MM.1S (cell line): ENCODE data around the gene PARD3.
"Not testable (repeated sequence)": the region's sequence is repeated elsewhere in the genome, so short reads cannot be mapped to it uniquely, and the experiment has no call there.

Source experiments
- DNase-seq: peaks from one replicate; pipeline ENCODE4 v3.0.0-alpha.2; 2015
- H2AFZ ChIP-seq: fragments of 300-600 bp; sonication (generic); 2 replicates; pipeline ENCODE4 v1.6.0; 2016; ENCODE audit warnings: antibody characterized with exemption, low read length
- H3F3A ChIP-seq: fragments of 300-600 bp; sonication (generic); 2 replicates; pipeline ENCODE4 v1.6.1; 2016; ENCODE audit warnings: mild to moderate bottlenecking, antibody characterized with exemption, low read length, moderate library complexity, mixed read lengths; ENCODE audit not compliant: insufficient read depth
- H3K27ac ChIP-seq: fragments of 300-600 bp; sonication (generic); 2 replicates; pipeline ENCODE4 v1.5.1; 2016; ENCODE audit warnings: mild to moderate bottlenecking, low read length
- H3K27me3 ChIP-seq: fragments of 300-600 bp; sonication (generic); replicated peaks from 2 replicates; pipeline ENCODE4 v1.6.0; 2016; ENCODE audit warnings: low read length; ENCODE audit not compliant: insufficient read depth
- H3K36me3 ChIP-seq: fragments of 300-600 bp; sonication (generic); replicated peaks from 2 replicates; pipeline ENCODE4 v1.6.1; 2016; ENCODE audit warnings: mild to moderate bottlenecking, low read length, mixed read lengths; ENCODE audit not compliant: insufficient read depth
- H3K4me1 ChIP-seq: fragments of 300-600 bp; sonication (generic); 2 replicates; pipeline ENCODE4 v1.6.1; 2016; ENCODE audit warnings: low read length, mixed read lengths
- H3K4me2 ChIP-seq: fragments of 300-600 bp; sonication (generic); 2 replicates; pipeline ENCODE4 v1.6.0; 2016; ENCODE audit warnings: low read depth, low read length
- H3K4me3 ChIP-seq: fragments of 300-600 bp; sonication (generic); 2 replicates; pipeline ENCODE4 v1.5.1; 2016; ENCODE audit warnings: low read length, mixed read lengths
- H3K79me2 ChIP-seq: fragments of 300-600 bp; sonication (generic); 2 replicates; pipeline ENCODE4 v1.6.1; 2016; ENCODE audit warnings: mixed run types, low read length, mixed read lengths
- H3K9ac ChIP-seq: fragments of 300-600 bp; sonication (generic); 2 replicates; pipeline ENCODE4 v1.6.1; 2016; ENCODE audit warnings: low read length, mixed read lengths
- H3K9me2 ChIP-seq: fragments of 300-600 bp; sonication (generic); replicated peaks from 2 replicates; pipeline ENCODE4 v1.6.1; 2016; ENCODE audit warnings: mild to moderate bottlenecking, low read length, mixed read lengths; ENCODE audit not compliant: insufficient read depth
- H3K9me3 ChIP-seq: fragments of 300-600 bp; sonication (generic); replicated peaks from 2 replicates; pipeline ENCODE4 v1.6.1; 2016; ENCODE audit warnings: mild to moderate bottlenecking, low read length, mixed read lengths; ENCODE audit not compliant: insufficient read depth
- H4K20me1 ChIP-seq: fragments of 300-600 bp; sonication (generic); 2 replicates; pipeline ENCODE4 v1.6.1; 2016; ENCODE audit warnings: mild to moderate bottlenecking, low read length, moderate library complexity, mixed read lengths; ENCODE audit not compliant: insufficient read depth
- EZH2 ChIP-seq: fragments of 300-600 bp; sonication (generic); optimal IDR thresholded peaks from 2 replicates; pipeline ENCODE3; 2017; ENCODE audit warnings: low read depth, mild to moderate bottlenecking, antibody characterized with exemption, low read length, mixed read lengths
- EZH2phosphoT487 ChIP-seq: fragments of 300-600 bp; sonication (generic); IDR thresholded peaks from 2 replicates; pipeline ENCODE4 v1.6.1; 2018; ENCODE audit warnings: antibody characterized with exemption, low read length
- TF ChIP-seq, protein P1 (sequence below): fragments of 300-600 bp; sonication (generic); IDR thresholded peaks from 2 replicates; pipeline ENCODE4 v1.5.1; 2016; ENCODE audit warnings: antibody characterized with exemption, low read length, mixed read lengths

The PARD3 gene

DNA sequence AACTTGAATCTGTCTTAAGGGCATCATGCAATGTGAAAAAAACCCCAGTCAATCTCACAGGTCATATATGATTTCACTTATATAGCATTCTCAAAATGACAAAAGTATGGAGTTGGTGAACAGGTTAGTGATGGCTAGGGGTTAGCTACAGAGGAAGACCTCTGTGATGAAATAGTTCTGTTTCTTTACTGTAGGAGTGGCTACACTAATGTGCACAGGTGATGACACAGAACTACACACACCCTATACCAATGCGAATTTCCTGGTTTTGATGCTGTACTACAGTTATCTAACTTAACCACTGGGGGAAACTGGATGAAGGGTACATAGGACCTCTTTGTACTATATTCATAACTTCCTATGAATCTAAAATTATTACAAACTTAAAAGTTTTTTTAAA is 541.8 kb downstream of the PARD3 start:
- Histone ChIP-seq H3K4me1 (no peaks in the 10 kb centered on the region), H3K9ac (no peak overlapping the region), H3K79me2 (no peaks in the 10 kb centered on the region), H3K27ac (no peak overlapping the region), H3K4me2 (no peak overlapping the region), H3K36me3 (0 out of 2 replicates have a peak, but pooled peaks cover 3% of the 10 kb centered on the region), H3K27me3 (no peaks in the 10 kb centered on the region), H3K9me3 (no peaks in the 10 kb centered on the region), H3F3A (no peaks in the 10 kb centered on the region), H2AFZ (no peak overlapping the region), H4K20me1 (no peaks in the 10 kb centered on the region), H3K9me2 (no peaks in the 10 kb centered on the region), H3K4me3 (no peak overlapping the region)
- TF ChIP-seq EZH2 (no peak), EZH2phosphoT487 (no peak)
- TF ChIP-seq, protein P1, sequence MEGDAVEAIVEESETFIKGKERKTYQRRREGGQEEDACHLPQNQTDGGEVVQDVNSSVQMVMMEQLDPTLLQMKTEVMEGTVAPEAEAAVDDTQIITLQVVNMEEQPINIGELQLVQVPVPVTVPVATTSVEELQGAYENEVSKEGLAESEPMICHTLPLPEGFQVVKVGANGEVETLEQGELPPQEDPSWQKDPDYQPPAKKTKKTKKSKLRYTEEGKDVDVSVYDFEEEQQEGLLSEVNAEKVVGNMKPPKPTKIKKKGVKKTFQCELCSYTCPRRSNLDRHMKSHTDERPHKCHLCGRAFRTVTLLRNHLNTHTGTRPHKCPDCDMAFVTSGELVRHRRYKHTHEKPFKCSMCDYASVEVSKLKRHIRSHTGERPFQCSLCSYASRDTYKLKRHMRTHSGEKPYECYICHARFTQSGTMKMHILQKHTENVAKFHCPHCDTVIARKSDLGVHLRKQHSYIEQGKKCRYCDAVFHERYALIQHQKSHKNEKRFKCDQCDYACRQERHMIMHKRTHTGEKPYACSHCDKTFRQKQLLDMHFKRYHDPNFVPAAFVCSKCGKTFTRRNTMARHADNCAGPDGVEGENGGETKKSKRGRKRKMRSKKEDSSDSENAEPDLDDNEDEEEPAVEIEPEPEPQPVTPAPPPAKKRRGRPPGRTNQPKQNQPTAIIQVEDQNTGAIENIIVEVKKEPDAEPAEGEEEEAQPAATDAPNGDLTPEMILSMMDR = no peak
- DNase-seq = no peak

DNA sequence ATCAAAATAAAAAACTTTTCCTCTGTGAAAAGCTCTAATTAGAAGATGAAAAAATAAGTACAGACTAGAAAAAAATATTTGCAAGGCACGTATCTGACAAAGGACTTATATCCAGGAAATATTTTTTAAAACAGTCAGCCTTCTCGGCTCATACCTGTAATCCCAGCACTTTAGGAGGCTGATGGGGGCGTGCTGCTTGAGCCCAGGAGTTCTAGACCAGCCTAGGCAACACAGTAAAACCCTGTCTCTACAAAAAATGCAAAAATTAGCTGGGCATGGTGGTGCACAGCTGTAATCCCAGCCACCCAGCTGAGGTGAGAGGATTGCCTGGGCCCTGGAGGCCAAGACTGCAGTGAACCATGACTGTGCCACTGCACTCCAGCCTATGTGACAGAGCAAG is 542.8 kb downstream of the PARD3 start:
- Histone ChIP-seq H3K79me2 (no peaks in the 10 kb centered on the region), H4K20me1 (no peaks in the 10 kb centered on the region), H3K9me2 (no peaks in the 10 kb centered on the region), H3K4me1 (no peaks in the 10 kb centered on the region), H3K4me2 (no peak overlapping the region), H3F3A (no peaks in the 10 kb centered on the region), H3K4me3 (no peak overlapping the region), H2AFZ (no peak overlapping the region), H3K27ac (no peak overlapping the region), H3K9ac (no peak overlapping the region), H3K36me3 (0 out of 2 replicates have a peak, but pooled peaks cover 3% of the 10 kb centered on the region), H3K27me3 (no peaks in the 10 kb centered on the region), H3K9me3 (no peaks in the 10 kb centered on the region)
- TF ChIP-seq, protein P1 = no peak
- TF ChIP-seq EZH2 (no peak), EZH2phosphoT487 (no peak)
- no peak for DNase-seq

DNA sequence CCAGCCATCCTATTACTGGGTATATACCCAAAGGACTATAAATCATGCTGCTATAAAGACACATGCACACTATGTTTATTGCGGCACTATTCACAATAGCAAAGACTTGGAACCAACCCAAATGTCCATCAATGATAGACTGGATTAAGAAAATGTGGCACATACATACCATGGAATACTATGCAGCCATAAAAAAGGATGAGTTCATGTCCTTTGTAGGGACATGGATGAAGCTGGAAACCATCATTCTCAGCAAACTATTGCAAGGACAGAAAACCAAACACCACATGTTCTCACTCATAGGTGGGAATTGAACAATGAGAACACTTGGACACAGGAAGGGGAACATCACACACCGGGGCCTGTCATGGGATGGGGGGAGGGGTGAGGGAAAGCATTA is 546.7 kb downstream of the PARD3 start:
- not testable (repeated sequence) for DNase-seq, H3K4me2 ChIP-seq, H3K27ac ChIP-seq, H3K9me3 ChIP-seq, H3K36me3 ChIP-seq, H3K4me1 ChIP-seq, H4K20me1 ChIP-seq, H3K9ac ChIP-seq, H3K4me3 ChIP-seq, H2AFZ ChIP-seq, H3K9me2 ChIP-seq, H3K27me3 ChIP-seq, H3F3A ChIP-seq, H3K79me2 ChIP-seq

DNA sequence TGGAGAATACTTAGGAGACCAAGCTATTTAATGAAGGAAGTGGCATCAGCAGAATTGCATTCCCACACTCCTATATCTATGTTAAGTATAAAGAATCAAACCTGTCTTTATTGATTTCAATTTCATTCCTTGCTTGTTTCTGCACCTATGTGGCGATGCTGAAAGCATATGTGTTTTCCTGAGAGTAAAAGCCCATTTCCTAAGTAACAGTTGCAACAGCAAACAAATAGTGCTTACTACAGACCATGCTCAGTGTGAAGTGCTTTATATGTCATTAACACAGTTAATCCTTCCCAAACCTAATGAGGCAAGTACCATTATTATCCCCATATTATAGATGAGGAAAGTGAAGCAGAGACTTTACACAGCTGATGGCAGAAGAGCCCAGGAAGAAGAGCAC is 552.1 kb downstream of the PARD3 start:
- no peak for TF ChIP-seq EZH2
- no peak for DNase-seq
- Histone ChIP-seq H3K9me3 (no peaks in the 10 kb centered on the region), H3K4me2 (no peak overlapping the region), H3K9me2 (no peaks in the 10 kb centered on the region), H3K4me1 (no peaks in the 10 kb centered on the region), H4K20me1 (no peaks in the 10 kb centered on the region), H3F3A (no peaks in the 10 kb centered on the region), H3K27me3 (no peaks in the 10 kb centered on the region), H3K79me2 (no peaks in the 10 kb centered on the region), H3K4me3 (no peak overlapping the region), H3K9ac (no peak overlapping the region), H3K27ac (no peak overlapping the region), H2AFZ (no peak overlapping the region), H3K36me3 (0 out of 2 replicates have a peak, but pooled peaks cover 3% of the 10 kb centered on the region)
